BLaER1 treated with 17β-estradiol and CSF1 and Interleukin-3, amounts not matched to agents 10 nM and 100 nM (cell line): ENCODE measurements around the gene LYRM2.

Experiments
- H3K27ac ChIP-seq, 11 experiments: shearing (Covaris generic); formaldehyde crosslinking; 2 replicates each; pipeline ENCODE4 v1.8.1; 2022
- H3K27me3 ChIP-seq, 11 experiments: shearing (Covaris generic); formaldehyde crosslinking; 2 replicates each; pipeline ENCODE4 v1.8.1; 2022
- H3K36me3 ChIP-seq, 11 experiments: shearing (Covaris generic); formaldehyde crosslinking; 2 replicates each; pipeline ENCODE4 v1.8.1; 2022
- H3K4me1 ChIP-seq, 10 experiments: shearing (Covaris generic); formaldehyde crosslinking; 2 replicates each; pipeline ENCODE4 v1.8.1; 2022
- H3K4me2 ChIP-seq, 11 experiments: shearing (Covaris generic); formaldehyde crosslinking; 2 replicates each; pipeline ENCODE4 v1.8.1; 2022
- H3K4me3 ChIP-seq, 10 experiments: shearing (Covaris generic); formaldehyde crosslinking; 2 replicates each; pipeline ENCODE4 v1.8.1; 2022
- H3K9ac ChIP-seq, 11 experiments: shearing (Covaris generic); formaldehyde crosslinking; 2 replicates each; pipeline ENCODE4 v1.8.1; 2022
- H3K9me3 ChIP-seq, 11 experiments: shearing (Covaris generic); formaldehyde crosslinking; replicated peaks in 1 of 11; 2 replicates each; pipeline ENCODE4 v1.8.1; 2022
- H4K20me1 ChIP-seq, 11 experiments: shearing (Covaris generic); formaldehyde crosslinking; 2 replicates each; pipeline ENCODE4 v1.8.1; 2022
- Cebpa-rat ChIP-seq, 11 experiments: shearing (Covaris generic); IDR thresholded peaks; 2 replicates each; pipeline ENCODE4 v1.8.1; 2022

Gene LYRM2

GRCh38 chr6:89630488-89630887, 8.1 kb downstream of the LYRM2 start:
- no peak for TF ChIP-seq Cebpa-rat (IDR thresholded peaks at IDR 0.05)
- Histone ChIP-seq H3K4me1 (no peaks in the 10 kb centered on the region), H3K9ac (no peak overlapping the region), H3K4me3 (no peak overlapping the region), H4K20me1 (no peaks in the 10 kb centered on the region), H3K27ac (no peak overlapping the region), H3K9me3 (no peaks in the 10 kb centered on the region), H3K36me3 (peaks cover 0 to 21% (median 0%) of the 10 kb centered on the region in 11 experiments; a peak in 4 of 22 replicates), H3K27me3 (no peaks in the 10 kb centered on the region), H3K4me2 (no peak overlapping the region)

GRCh38 chr6:89623749-89624148, 14.8 kb downstream of the LYRM2 start:
- no peak overlapping the region for H3K27ac ChIP-seq
- H3K4me3 ChIP-seq, result no peak overlapping the region
- peaks cover 0 to 13% (median 0%) of the 10 kb centered on the region in 11 experiments; a peak in 2 of 22 replicates for H3K36me3 ChIP-seq
- TF ChIP-seq Cebpa-rat (IDR thresholded peaks at IDR 0.05), result no peak
- H3K4me2 ChIP-seq, result no peak overlapping the region
- no peaks in the 10 kb centered on the region for H3K27me3 ChIP-seq
- H3K9me3 ChIP-seq, result no peaks in the 10 kb centered on the region
- H3K4me1 ChIP-seq, result no peaks in the 10 kb centered on the region
- no peaks in the 10 kb centered on the region for H4K20me1 ChIP-seq
- H3K9ac ChIP-seq, result no peak overlapping the region

- Histone ChIP-seq H3K4me3 (no peak overlapping the region), H3K9me3 (no peaks in the 10 kb centered on the region), H3K36me3 (0 out of 22 replicates have a peak, but pooled peaks cover 0 to 5% (median 0%) of the 10 kb centered on the region in 11 experiments), H3K4me2 (no peak overlapping the region), H3K27me3 (no peaks in the 10 kb centered on the region), H3K9ac (no peak overlapping the region), H3K4me1 (no peaks in the 10 kb centered on the region), H4K20me1 (no peaks in the 10 kb centered on the region), H3K27ac (no peak overlapping the region)
- TF ChIP-seq Cebpa-rat (IDR thresholded peaks at IDR 0.05), result no peak
Measured at GRCh38 chr6:89619567-89619966, 19.0 kb downstream of the LYRM2 start.

- Histone ChIP-seq H3K4me3 (no peak overlapping the region), H3K4me2 (no peak overlapping the region), H3K9ac (no peak overlapping the region), H3K27ac (no peak overlapping the region), H4K20me1 (no peaks in the 10 kb centered on the region), H3K36me3 (no peaks in the 10 kb centered on the region), H3K27me3 (no peaks in the 10 kb centered on the region), H3K4me1 (no peaks in the 10 kb centered on the region), H3K9me3 (no peaks in the 10 kb centered on the region)
- no peak for TF ChIP-seq Cebpa-rat (IDR thresholded peaks at IDR 0.05)
Measured at GRCh38 chr6:89618026-89618425, 20.5 kb downstream of the LYRM2 start.

GRCh38 chr6:89616531-89616930, 22.0 kb downstream of the LYRM2 start:
- no peaks in the 10 kb centered on the region for H4K20me1 ChIP-seq
- no peak overlapping the region for H3K4me2 ChIP-seq
- H3K36me3 ChIP-seq, result no peaks in the 10 kb centered on the region
- H3K27ac ChIP-seq, result no peak overlapping the region
- no peak for TF ChIP-seq Cebpa-rat (IDR thresholded peaks at IDR 0.05)
- no peak overlapping the region for H3K4me3 ChIP-seq
- no peaks in the 10 kb centered on the region for H3K27me3 ChIP-seq
- H3K9ac ChIP-seq, result no peak overlapping the region
- H3K4me1 ChIP-seq, result peaks cover 7 to 10% (median 8%) of the 10 kb centered on the region in 10 experiments
- no peaks in the 10 kb centered on the region for H3K9me3 ChIP-seq

GRCh38 chr6:89615882-89616281, 22.7 kb downstream of the LYRM2 start:
- Histone ChIP-seq H3K27ac (no peak overlapping the region), H3K9ac (no peak overlapping the region), H4K20me1 (no peaks in the 10 kb centered on the region), H3K4me1 (peaks cover 13 to 17% (median 14%) of the 10 kb centered on the region in 10 experiments), H3K9me3 (no peaks in the 10 kb centered on the region), H3K36me3 (no peaks in the 10 kb centered on the region), H3K27me3 (no peaks in the 10 kb centered on the region), H3K4me3 (no peak overlapping the region), H3K4me2 (no peak overlapping the region)
- TF ChIP-seq Cebpa-rat (IDR thresholded peaks at IDR 0.05), result no peak

GRCh38 chr6:89613790-89614189, 24.8 kb downstream of the LYRM2 start:
- no peak overlapping the region for H3K4me3 ChIP-seq
- H3K27me3 ChIP-seq, result no peaks in the 10 kb centered on the region
- H4K20me1 ChIP-seq, result no peaks in the 10 kb centered on the region
- H3K9me3 ChIP-seq, result no peaks in the 10 kb centered on the region
- peaks cover 13 to 18% (median 15%) of the 10 kb centered on the region in 10 experiments for H3K4me1 ChIP-seq
- no peak overlapping the region for H3K9ac ChIP-seq
- no peak overlapping the region for H3K27ac ChIP-seq
- no peak overlapping the region for H3K4me2 ChIP-seq
- TF ChIP-seq Cebpa-rat (IDR thresholded peaks at IDR 0.05), result no peak
- H3K36me3 ChIP-seq, result no peaks in the 10 kb centered on the region

- no peak for TF ChIP-seq Cebpa-rat (IDR thresholded peaks at IDR 0.05)
- H3K4me1 ChIP-seq, result peaks cover 13 to 18% (median 15%) of the 10 kb centered on the region in 10 experiments
- H3K4me3 ChIP-seq, result no peak overlapping the region
- no peaks in the 10 kb centered on the region for H4K20me1 ChIP-seq
- H3K4me2 ChIP-seq, result peak overlapping the region; percentile 40 to 70 (median 63)
- H3K27ac ChIP-seq, result no peak overlapping the region
- H3K9me3 ChIP-seq, result no peaks in the 10 kb centered on the region
- no peaks in the 10 kb centered on the region for H3K36me3 ChIP-seq
- no peak overlapping the region for H3K9ac ChIP-seq
- no peaks in the 10 kb centered on the region for H3K27me3 ChIP-seq
Measured at GRCh38 chr6:89612121-89612520, 26.4 kb downstream of the LYRM2 start.

- H3K4me2 ChIP-seq, result peak overlapping the region; percentile 40 to 70 (median 63)
Measured at GRCh38 chr6:89611666-89612065, 26.9 kb downstream of the LYRM2 start.

GRCh38 chr6:89610149-89610642, 28.4 kb downstream of the LYRM2 start:
- no peaks in the 10 kb centered on the region for H3K27me3 ChIP-seq
- no peak overlapping the region for H3K9ac ChIP-seq
- no peak overlapping the region for H3K27ac ChIP-seq
- no peak for TF ChIP-seq Cebpa-rat (IDR thresholded peaks at IDR 0.05)
- H3K4me1 ChIP-seq, result peaks cover 13 to 18% (median 15%) of the 10 kb centered on the region in 10 experiments
- H3K36me3 ChIP-seq, result no peaks in the 10 kb centered on the region
- no peaks in the 10 kb centered on the region for H4K20me1 ChIP-seq
- no peaks in the 10 kb centered on the region for H3K9me3 ChIP-seq
- H3K4me3 ChIP-seq, result no peak overlapping the region
- no peak overlapping the region for H3K4me2 ChIP-seq

More at GRCh38 chr6:89611666-89612065, 26.9 kb downstream of the LYRM2 start:
- H3K9ac ChIP-seq, result no peak overlapping the region
- H3K27ac ChIP-seq, result 0 out of 22 replicates have a peak overlapping the region, but pooled peaks of 1 of the 11 experiments have one; percentile 7
- H3K4me1 ChIP-seq, result peaks cover 13 to 18% (median 15%) of the 10 kb centered on the region in 10 experiments
- no peak overlapping the region for H3K4me3 ChIP-seq
- TF ChIP-seq Cebpa-rat (IDR thresholded peaks at IDR 0.05), result no peak
- no peaks in the 10 kb centered on the region for H4K20me1 ChIP-seq
- H3K9me3 ChIP-seq, result no peaks in the 10 kb centered on the region
- no peaks in the 10 kb centered on the region for H3K27me3 ChIP-seq
- H3K36me3 ChIP-seq, result no peaks in the 10 kb centered on the region
